HepG2 (cell line): Measurements from ENCODE around the gene TMEFF2.

Source experiments
- ATF2 ChIP-seq: sonication (generic); formaldehyde crosslinking; IDR thresholded peaks from 2 replicates; pipeline ENCODE4 v1.4.0; 2020; ENCODE audit warnings: missing genetic modification reagents
- BRD4 ChIP-seq: sonication (generic); formaldehyde crosslinking; IDR thresholded peaks from 2 replicates; pipeline ENCODE4 v1.4.0; 2020; ENCODE audit warnings: missing genetic modification reagents
- CTCF ChIP-seq: sonication (generic); formaldehyde crosslinking; IDR thresholded peaks from 2 replicates; pipeline ENCODE4 v1.5.0; 2020; ENCODE audit warnings: mild to moderate bottlenecking, missing genetic modification reagents, moderate library complexity
- EZH2 ChIP-seq: conservative IDR thresholded peaks from 2 replicates; pipeline ENCODE4 v1.6.1; 2012; ENCODE audit warnings: mild to moderate bottlenecking, low read depth, low read length, moderate library complexity
- GABPA ChIP-seq, 2 experiments: IDR thresholded peaks; 2 replicates each; pipeline ENCODE4 v1.6.1; 2011 to 2016; ENCODE audit warnings: low read depth in 2 of 2, low read length in 1 of 2, missing biosample characterization in 1 of 2, missing genetic modification characterization in 1 of 2
- GFI1 ChIP-seq: sonication (generic); formaldehyde crosslinking; IDR thresholded peaks from 2 replicates; pipeline ENCODE4 v1.5.0; 2020; ENCODE audit warnings: missing genetic modification reagents, mild to moderate bottlenecking, borderline replicate concordance
- KLF11 ChIP-seq: IDR thresholded peaks from 2 replicates; pipeline ENCODE4 v1.6.1; 2016; ENCODE audit warnings: missing compliant biosample characterization
- NFIB ChIP-seq: sonication (generic); formaldehyde crosslinking; IDR thresholded peaks from 2 replicates; pipeline ENCODE4 v1.9.0; 2021; ENCODE audit warnings: missing genetic modification reagents, mild to moderate bottlenecking, borderline replicate concordance
- POLR2A ChIP-seq, 2 experiments: IDR thresholded peaks; 2 replicates each; pipeline ENCODE4 v1.6.1; 2011; ENCODE audit warnings: low read depth in 2 of 2, low read length in 2 of 2, mild to moderate bottlenecking in 1 of 2, moderate library complexity in 1 of 2; ENCODE audit not compliant: insufficient read depth in 1 of 2
- RBAK ChIP-seq: sonication (generic); formaldehyde crosslinking; IDR thresholded peaks from 2 replicates; pipeline ENCODE4 v1.5.1; 2020; ENCODE audit warnings: mild to moderate bottlenecking, missing genetic modification reagents
- TARDBP ChIP-seq: sonication (generic); formaldehyde crosslinking; IDR thresholded peaks from 2 replicates; pipeline ENCODE4 v1.8.0; 2022; ENCODE audit warnings: mild to moderate bottlenecking, missing genetic modification reagents
- XRCC5 ChIP-seq: fragments of 200-400 bp; formaldehyde crosslinking; optimal IDR thresholded peaks from 2 replicates; pipeline ENCODE3; 2017; ENCODE audit warnings: mild to moderate bottlenecking, low read length
- ZNF510 ChIP-seq: sonication (generic); formaldehyde crosslinking; IDR thresholded peaks from 2 replicates; pipeline ENCODE4 v1.4.0; 2020; ENCODE audit warnings: low read depth, mild to moderate bottlenecking, missing genetic modification reagents
- ZZZ3 ChIP-seq: sonication (generic); formaldehyde crosslinking; IDR thresholded peaks from 2 replicates; pipeline ENCODE4 v1.4.0; 2020; ENCODE audit warnings: missing genetic modification reagents, mild to moderate bottlenecking, borderline replicate concordance

GRCh38 chr2:191930205-191930604 is 264.5 kb downstream of the TMEFF2 start:
- TF ChIP-seq BRD4 (CRISPR knock-in tag) = no peak
- TF ChIP-seq RBAK = no peak
- TF ChIP-seq NFIB (CRISPR knock-in tag) = no peak
- no peak for TF ChIP-seq ATF2 (CRISPR knock-in tag)
- no peak for TF ChIP-seq EZH2
- no peak for TF ChIP-seq GFI1 (CRISPR knock-in tag)
- TF ChIP-seq POLR2A (IDR thresholded peaks at IDR 0.05; ENCODE audit: insufficient read depth in 1 of 2, low read depth in 2 of 2, low read length in 2 of 2) = no peak
- no peak for TF ChIP-seq TARDBP (CRISPR knock-in tag)
- TF ChIP-seq ZNF510 (CRISPR knock-in tag) = no peak
- no peak for TF ChIP-seq XRCC5
- no peak for TF ChIP-seq CTCF (CRISPR knock-in tag)
- TF ChIP-seq KLF11 = no peak
- no peak for TF ChIP-seq ZZZ3 (CRISPR knock-in tag)
- TF ChIP-seq GABPA (IDR thresholded peaks at IDR 0.05; ENCODE audit: low read depth, low read length) = no peak
- no peak for TF ChIP-seq GABPA (CRISPR knock-in tag; IDR thresholded peaks at IDR 0.05; ENCODE audit: low read depth)
